H1 (cell line): ENCODE data around the gene CACNA1B.

Source experiments
- CHD1 ChIP-seq: IDR thresholded peaks from 2 replicates; pipeline ENCODE4 v1.6.1; 2012; ENCODE audit warnings: low read depth, low read length, improper control_type of control experiment
- CREB1 ChIP-seq: IDR thresholded peaks from 2 replicates; pipeline ENCODE4 v1.6.1; 2012; ENCODE audit warnings: inconsistent platforms
- JUND ChIP-seq: IDR thresholded peaks from 2 replicates; pipeline ENCODE4 v1.6.1; 2011; ENCODE audit warnings: mild to moderate bottlenecking, improper control_type of control experiment, low read length
- NANOG ChIP-seq: IDR thresholded peaks from 2 replicates; pipeline ENCODE4 v1.6.1; 2011; ENCODE audit warnings: low read length, low read depth, mild to moderate bottlenecking, inconsistent platforms; ENCODE audit not compliant: insufficient read depth, poor library complexity, severe bottlenecking
- POLR2A ChIP-seq, 2 experiments: IDR thresholded peaks; 1 replicate in 1 of 2; 2 replicates in 1 of 2; pipeline ENCODE4 v1.6.1; 2011; ENCODE audit warnings: low read depth in 2 of 2, low read length in 2 of 2, mild to moderate bottlenecking in 2 of 2; ENCODE audit errors: control extremely low read depth in 1 of 2
- SUZ12 ChIP-seq: fragments of 200-600 bp; sonication (generic); IDR thresholded peaks from 2 replicates; pipeline ENCODE4 v1.6.1; 2012; ENCODE audit warnings: mild to moderate bottlenecking, inconsistent platforms, low read length, moderate library complexity, mixed read lengths
- TCF12 ChIP-seq: IDR thresholded peaks from 2 replicates; pipeline ENCODE4 v1.6.1; 2011; ENCODE audit warnings: low read depth, mild to moderate bottlenecking, low read length
- YY1 ChIP-seq: IDR thresholded peaks from 2 replicates; pipeline ENCODE4 v1.6.1; 2011; ENCODE audit warnings: low read depth, mild to moderate bottlenecking, low read length
- TF ChIP-seq, protein P1 (sequence below), 3 experiments: IDR thresholded peaks; 1 replicate in 2 of 3; 2 replicates in 1 of 3; pipeline versions ENCODE4 v1.5.1 to v1.6.1; 2011; ENCODE audit warnings: low read length in 3 of 3, mild to moderate bottlenecking in 3 of 3, inconsistent platforms in 2 of 3, low read depth in 1 of 3, moderate library complexity in 1 of 3; ENCODE audit not compliant: insufficient read depth in 1 of 3; ENCODE audit errors: control extremely low read depth in 1 of 3

DNA sequence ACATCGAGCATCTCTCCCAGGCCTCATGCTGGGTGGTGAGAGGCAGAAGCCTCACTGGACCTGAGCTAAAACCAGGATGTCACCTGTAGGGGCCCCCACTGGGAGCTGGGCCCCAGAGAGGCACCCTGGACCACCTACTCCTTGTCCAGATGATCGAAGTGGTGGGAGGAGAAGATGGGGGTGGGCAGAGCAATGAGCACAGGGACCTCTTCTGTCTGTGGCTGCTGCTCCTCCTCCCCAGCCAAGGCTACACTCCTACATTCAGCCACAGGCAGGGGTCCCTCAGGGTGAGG, 227.5 kb downstream of the CACNA1B start:
- no peak for TF ChIP-seq SUZ12
- TF ChIP-seq, protein P1, sequence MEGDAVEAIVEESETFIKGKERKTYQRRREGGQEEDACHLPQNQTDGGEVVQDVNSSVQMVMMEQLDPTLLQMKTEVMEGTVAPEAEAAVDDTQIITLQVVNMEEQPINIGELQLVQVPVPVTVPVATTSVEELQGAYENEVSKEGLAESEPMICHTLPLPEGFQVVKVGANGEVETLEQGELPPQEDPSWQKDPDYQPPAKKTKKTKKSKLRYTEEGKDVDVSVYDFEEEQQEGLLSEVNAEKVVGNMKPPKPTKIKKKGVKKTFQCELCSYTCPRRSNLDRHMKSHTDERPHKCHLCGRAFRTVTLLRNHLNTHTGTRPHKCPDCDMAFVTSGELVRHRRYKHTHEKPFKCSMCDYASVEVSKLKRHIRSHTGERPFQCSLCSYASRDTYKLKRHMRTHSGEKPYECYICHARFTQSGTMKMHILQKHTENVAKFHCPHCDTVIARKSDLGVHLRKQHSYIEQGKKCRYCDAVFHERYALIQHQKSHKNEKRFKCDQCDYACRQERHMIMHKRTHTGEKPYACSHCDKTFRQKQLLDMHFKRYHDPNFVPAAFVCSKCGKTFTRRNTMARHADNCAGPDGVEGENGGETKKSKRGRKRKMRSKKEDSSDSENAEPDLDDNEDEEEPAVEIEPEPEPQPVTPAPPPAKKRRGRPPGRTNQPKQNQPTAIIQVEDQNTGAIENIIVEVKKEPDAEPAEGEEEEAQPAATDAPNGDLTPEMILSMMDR (IDR thresholded peaks at IDR 0.05; ENCODE audit: control extremely low read depth in 1 of 3, insufficient read depth in 1 of 3, low read depth in 1 of 3, low read length in 3 of 3): no peak
- TF ChIP-seq TCF12: no peak
- TF ChIP-seq YY1: no peak
- no peak for TF ChIP-seq CREB1
- TF ChIP-seq JUND: no peak
- TF ChIP-seq POLR2A (IDR thresholded peaks at IDR 0.05; ENCODE audit: control extremely low read depth in 1 of 2, low read depth in 2 of 2, low read length in 2 of 2): no peak
- TF ChIP-seq CHD1: no peak
- no peak for TF ChIP-seq NANOG
